ENCODE measurements around the gene RAB7B.

DNA sequence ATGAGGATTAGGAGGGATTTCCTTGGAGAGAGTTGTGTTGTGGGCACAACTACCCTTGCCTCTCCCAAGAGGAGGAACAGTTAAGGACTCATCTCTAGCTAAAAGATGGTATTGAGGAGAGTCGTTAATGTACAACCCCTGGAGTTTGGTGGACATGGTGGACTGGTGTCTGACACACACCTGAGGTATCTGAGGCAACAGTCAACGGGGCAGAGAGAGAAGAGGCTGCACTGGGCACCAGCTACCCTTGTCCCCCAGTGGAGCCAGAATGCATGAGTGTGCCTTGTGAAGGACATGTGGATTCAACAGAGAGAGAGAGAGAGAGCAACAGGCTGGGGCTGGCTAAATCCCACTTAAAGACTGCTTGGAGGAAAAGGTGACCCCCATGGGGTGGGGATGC lies 13.0 kb downstream of the RAB7B start:
- TF ChIP-seq, protein P1, sequence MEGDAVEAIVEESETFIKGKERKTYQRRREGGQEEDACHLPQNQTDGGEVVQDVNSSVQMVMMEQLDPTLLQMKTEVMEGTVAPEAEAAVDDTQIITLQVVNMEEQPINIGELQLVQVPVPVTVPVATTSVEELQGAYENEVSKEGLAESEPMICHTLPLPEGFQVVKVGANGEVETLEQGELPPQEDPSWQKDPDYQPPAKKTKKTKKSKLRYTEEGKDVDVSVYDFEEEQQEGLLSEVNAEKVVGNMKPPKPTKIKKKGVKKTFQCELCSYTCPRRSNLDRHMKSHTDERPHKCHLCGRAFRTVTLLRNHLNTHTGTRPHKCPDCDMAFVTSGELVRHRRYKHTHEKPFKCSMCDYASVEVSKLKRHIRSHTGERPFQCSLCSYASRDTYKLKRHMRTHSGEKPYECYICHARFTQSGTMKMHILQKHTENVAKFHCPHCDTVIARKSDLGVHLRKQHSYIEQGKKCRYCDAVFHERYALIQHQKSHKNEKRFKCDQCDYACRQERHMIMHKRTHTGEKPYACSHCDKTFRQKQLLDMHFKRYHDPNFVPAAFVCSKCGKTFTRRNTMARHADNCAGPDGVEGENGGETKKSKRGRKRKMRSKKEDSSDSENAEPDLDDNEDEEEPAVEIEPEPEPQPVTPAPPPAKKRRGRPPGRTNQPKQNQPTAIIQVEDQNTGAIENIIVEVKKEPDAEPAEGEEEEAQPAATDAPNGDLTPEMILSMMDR (IDR thresholded peaks at IDR 0.05): no peak
- TF ChIP-seq POLR2A (IDR thresholded peaks at IDR 0.05): no peak
